ENCODE measurements around the gene TOR2A.

Gene TOR2A

GRCh38 chr9:127756233-127756632, 21.1 kb upstream of the TOR2A start:
- no peak overlapping the region for H4K8ac ChIP-seq (ENCODE audit: low read depth, low read length)
- H3K27ac ChIP-seq (ENCODE audit: low read depth, low read length): no peak overlapping the region
- no peak overlapping the region for H4K5ac ChIP-seq (ENCODE audit: low read length)
- H2BK5ac ChIP-seq (ENCODE audit: low read length): no peak overlapping the region
- H3K23ac ChIP-seq (ENCODE audit: low read length): no peak overlapping the region
- H3K18ac ChIP-seq (ENCODE audit: low read length): no peak overlapping the region
- WGBS (ENCODE audit: extremely low coverage, insufficient coverage, low lambda C conversion rate): no CpG with 5 or more reads among the region's 3 CpGs
- no peak overlapping the region for H2BK15ac ChIP-seq (replicated peaks; ENCODE audit: low read depth)
- H3K4me2 ChIP-seq (ENCODE audit: low read length): no peak overlapping the region
- no peak overlapping the region for H2BK120ac ChIP-seq (ENCODE audit: low read depth, low read length)
- H3K79me1 ChIP-seq (ENCODE audit: low read length): no peaks in the 10 kb centered on the region
- DNase-seq: no peak
- H3K56ac ChIP-seq (ENCODE audit: low read length): no peak overlapping the region
- H3K27me3 ChIP-seq (ENCODE audit: insufficient read depth, low read length, poor library complexity): peaks cover 3% of the 10 kb centered on the region
- H3K79me2 ChIP-seq (ENCODE audit: control insufficient read depth, insufficient read depth, low read length): no peaks in the 10 kb centered on the region
- no peak overlapping the region for H3K4me3 ChIP-seq (ENCODE audit: low read length)
- no peak overlapping the region for H2AK5ac ChIP-seq (ENCODE audit: low read length)
- H3K4ac ChIP-seq (ENCODE audit: low read depth, low read length): no peak overlapping the region
- no peaks in the 10 kb centered on the region for H3K36me3 ChIP-seq (ENCODE audit: control insufficient read depth, insufficient read depth, low read length)
- no peak overlapping the region for H3K9ac ChIP-seq (ENCODE audit: low read length)
- no peaks in the 10 kb centered on the region for H3K4me1 ChIP-seq (ENCODE audit: control insufficient read depth, low read depth, low read length)

GRCh38 chr9:127755061-127756060, 20.3 kb upstream of the TOR2A start:
- no peaks in the 10 kb centered on the region for H3K4me1 ChIP-seq (ENCODE audit: control insufficient read depth, low read depth, low read length)
- no peaks in the 10 kb centered on the region for H3K36me3 ChIP-seq (ENCODE audit: control insufficient read depth, insufficient read depth, low read length)
- H3K23ac ChIP-seq (ENCODE audit: low read length): no peak overlapping the region
- peak; percentile 68 for DNase-seq
- peak overlapping the region; percentile 46 for H3K4me2 ChIP-seq (ENCODE audit: low read length)
- H3K18ac ChIP-seq (ENCODE audit: low read length): no peak overlapping the region
- H4K5ac ChIP-seq (ENCODE audit: low read length): no peak overlapping the region
- H2AK5ac ChIP-seq (ENCODE audit: low read length): no peak overlapping the region
- H2BK120ac ChIP-seq (ENCODE audit: low read depth, low read length): no peak overlapping the region
- no peaks in the 10 kb centered on the region for H3K79me2 ChIP-seq (ENCODE audit: control insufficient read depth, insufficient read depth, low read length)
- no peak overlapping the region for H2BK5ac ChIP-seq (ENCODE audit: low read length)
- H3K27ac ChIP-seq (ENCODE audit: low read depth, low read length): no peak overlapping the region
- H3K9ac ChIP-seq (ENCODE audit: low read length): no peak overlapping the region
- H2BK15ac ChIP-seq (replicated peaks; ENCODE audit: low read depth): no peak overlapping the region
- H3K56ac ChIP-seq (ENCODE audit: low read length): peak overlapping the region; percentile 34
- no peak overlapping the region for H3K4ac ChIP-seq (ENCODE audit: low read depth, low read length)
- no peak overlapping the region for H3K4me3 ChIP-seq (ENCODE audit: low read length)
- no CpG with 5 or more reads among the region's 61 CpGs for WGBS (ENCODE audit: extremely low coverage, insufficient coverage, low lambda C conversion rate)
- H3K79me1 ChIP-seq (ENCODE audit: low read length): no peaks in the 10 kb centered on the region
- H4K8ac ChIP-seq (ENCODE audit: low read depth, low read length): no peak overlapping the region
- H3K27me3 ChIP-seq (ENCODE audit: insufficient read depth, low read length, poor library complexity): peaks cover 3% of the 10 kb centered on the region

- no peak overlapping the region for H2BK120ac ChIP-seq (ENCODE audit: low read depth, low read length)
- peak overlapping the region; percentile 24 for H3K9ac ChIP-seq (ENCODE audit: low read length)
- no peak overlapping the region for H4K5ac ChIP-seq (ENCODE audit: low read length)
- peak overlapping the region; percentile 46 for H3K4me2 ChIP-seq (ENCODE audit: low read length)
- H3K23ac ChIP-seq (ENCODE audit: low read length): no peak overlapping the region
- H3K56ac ChIP-seq (ENCODE audit: low read length): peak overlapping the region; percentile 34
- no peaks in the 10 kb centered on the region for H3K36me3 ChIP-seq (ENCODE audit: control insufficient read depth, insufficient read depth, low read length)
- H2AK5ac ChIP-seq (ENCODE audit: low read length): no peak overlapping the region
- no peak overlapping the region for H3K27ac ChIP-seq (ENCODE audit: low read depth, low read length)
- no peaks in the 10 kb centered on the region for H3K79me2 ChIP-seq (ENCODE audit: control insufficient read depth, insufficient read depth, low read length)
- H3K4ac ChIP-seq (ENCODE audit: low read depth, low read length): no peak overlapping the region
- no peak overlapping the region for H2BK15ac ChIP-seq (replicated peaks; ENCODE audit: low read depth)
- H4K8ac ChIP-seq (ENCODE audit: low read depth, low read length): no peak overlapping the region
- no peak overlapping the region for H3K4me3 ChIP-seq (ENCODE audit: low read length)
- peak; percentile 63 for DNase-seq
- no peak overlapping the region for H3K18ac ChIP-seq (ENCODE audit: low read length)
- H2BK5ac ChIP-seq (ENCODE audit: low read length): no peak overlapping the region
- H3K4me1 ChIP-seq (ENCODE audit: control insufficient read depth, low read depth, low read length): no peaks in the 10 kb centered on the region
- H3K79me1 ChIP-seq (ENCODE audit: low read length): no peaks in the 10 kb centered on the region
- WGBS (ENCODE audit: extremely low coverage, insufficient coverage, low lambda C conversion rate): no CpG with 5 or more reads among the region's 86 CpGs
- H3K27me3 ChIP-seq (ENCODE audit: insufficient read depth, low read length, poor library complexity): peaks cover 3% of the 10 kb centered on the region
These were observed 19.3 kb upstream of the TOR2A start for GRCh38 chr9:127754099-127755060.

- no peak overlapping the region for H2BK15ac ChIP-seq (replicated peaks; ENCODE audit: low read depth)
- H2AK5ac ChIP-seq (ENCODE audit: low read length): no peak overlapping the region
- no peak overlapping the region for H4K8ac ChIP-seq (ENCODE audit: low read depth, low read length)
- H3K4me3 ChIP-seq (ENCODE audit: low read length): no peak overlapping the region
- H2BK120ac ChIP-seq (ENCODE audit: low read depth, low read length): no peak overlapping the region
- H3K79me1 ChIP-seq (ENCODE audit: low read length): no peaks in the 10 kb centered on the region
- H3K56ac ChIP-seq (ENCODE audit: low read length): no peak overlapping the region
- H3K36me3 ChIP-seq (ENCODE audit: control insufficient read depth, insufficient read depth, low read length): no peaks in the 10 kb centered on the region
- no peaks in the 10 kb centered on the region for H3K4me1 ChIP-seq (ENCODE audit: control insufficient read depth, low read depth, low read length)
- H3K4me2 ChIP-seq (ENCODE audit: low read length): no peak overlapping the region
- H3K27ac ChIP-seq (ENCODE audit: low read depth, low read length): no peak overlapping the region
- no peak overlapping the region for H3K23ac ChIP-seq (ENCODE audit: low read length)
- H3K79me2 ChIP-seq (ENCODE audit: control insufficient read depth, insufficient read depth, low read length): no peaks in the 10 kb centered on the region
- no peak overlapping the region for H3K18ac ChIP-seq (ENCODE audit: low read length)
- DNase-seq: no peak
- no peak overlapping the region for H3K9ac ChIP-seq (ENCODE audit: low read length)
- no peak overlapping the region for H3K4ac ChIP-seq (ENCODE audit: low read depth, low read length)
- H2BK5ac ChIP-seq (ENCODE audit: low read length): no peak overlapping the region
- no peak overlapping the region for H4K5ac ChIP-seq (ENCODE audit: low read length)
- no CpG with 5 or more reads among the region's 8 CpGs for WGBS (ENCODE audit: extremely low coverage, insufficient coverage, low lambda C conversion rate)
- H3K27me3 ChIP-seq (ENCODE audit: insufficient read depth, low read length, poor library complexity): peaks cover 3% of the 10 kb centered on the region
These were observed 18.5 kb upstream of the TOR2A start for GRCh38 chr9:127753622-127754021.

GRCh38 chr9:127753148-127753547, 18.1 kb upstream of the TOR2A start:
- no peak overlapping the region for H3K23ac ChIP-seq (ENCODE audit: low read length)
- whole genome bisulfite sequencing (ENCODE audit: extremely low coverage, insufficient coverage, low lambda C conversion rate): no CpG with 5 or more reads among the region's 8 CpGs
- no peaks in the 10 kb centered on the region for H3K36me3 ChIP-seq (ENCODE audit: control insufficient read depth, insufficient read depth, low read length)
- no peaks in the 10 kb centered on the region for H3K79me2 ChIP-seq (ENCODE audit: control insufficient read depth, insufficient read depth, low read length)
- no peak overlapping the region for H3K4me3 ChIP-seq (ENCODE audit: low read length)
- no peak overlapping the region for H2BK120ac ChIP-seq (ENCODE audit: low read depth, low read length)
- no peak overlapping the region for H3K9ac ChIP-seq (ENCODE audit: low read length)
- no peak for DNase-seq
- H3K27ac ChIP-seq (ENCODE audit: low read depth, low read length): no peak overlapping the region
- peaks cover 3% of the 10 kb centered on the region for H3K27me3 ChIP-seq (ENCODE audit: insufficient read depth, low read length, poor library complexity)
- H2BK5ac ChIP-seq (ENCODE audit: low read length): no peak overlapping the region
- H2BK15ac ChIP-seq (replicated peaks; ENCODE audit: low read depth): no peak overlapping the region
- no peak overlapping the region for H3K56ac ChIP-seq (ENCODE audit: low read length)
- no peak overlapping the region for H4K5ac ChIP-seq (ENCODE audit: low read length)
- H3K79me1 ChIP-seq (ENCODE audit: low read length): no peaks in the 10 kb centered on the region
- no peak overlapping the region for H3K18ac ChIP-seq (ENCODE audit: low read length)
- H4K8ac ChIP-seq (ENCODE audit: low read depth, low read length): no peak overlapping the region
- H2AK5ac ChIP-seq (ENCODE audit: low read length): no peak overlapping the region
- no peaks in the 10 kb centered on the region for H3K4me1 ChIP-seq (ENCODE audit: control insufficient read depth, low read depth, low read length)
- no peak overlapping the region for H3K4me2 ChIP-seq (ENCODE audit: low read length)
- no peak overlapping the region for H3K4ac ChIP-seq (ENCODE audit: low read depth, low read length)
